GM19452 (cell line): Measurements from ENCODE around the gene RCAN2.
"Not testable (repeated sequence)": the region's sequence is repeated elsewhere in the genome, so short reads cannot be mapped to it uniquely, and the experiment has no call there.

Experiments
- ATAC-seq: cut with Tn5 transposase; IDR thresholded peaks from one replicate; pipeline ENCODE4 v1.9.1; 2021; ENCODE audit not compliant: unreplicated experiment

RCAN2 gene

DNA sequence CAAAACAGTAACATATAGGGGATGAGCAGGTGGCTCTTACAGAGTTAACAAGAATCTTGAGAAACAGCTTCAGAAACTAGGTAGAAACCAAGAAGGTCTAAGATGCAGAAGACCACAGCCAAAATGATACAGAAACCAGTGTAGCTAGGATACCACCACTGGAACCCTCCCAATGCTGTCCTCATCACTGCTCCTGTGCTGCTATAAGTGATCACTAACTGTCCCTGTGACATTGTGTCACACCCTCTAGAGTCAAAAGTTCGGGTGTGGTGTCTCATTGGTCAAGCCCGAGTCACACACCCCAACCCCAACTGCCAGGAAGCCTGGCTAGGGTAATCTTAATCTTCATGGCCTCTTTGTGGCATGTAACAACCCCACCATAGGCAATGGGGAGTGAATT, 153.1 kb downstream of the RCAN2 start:
- peak; percentile 89 for ATAC-seq

DNA sequence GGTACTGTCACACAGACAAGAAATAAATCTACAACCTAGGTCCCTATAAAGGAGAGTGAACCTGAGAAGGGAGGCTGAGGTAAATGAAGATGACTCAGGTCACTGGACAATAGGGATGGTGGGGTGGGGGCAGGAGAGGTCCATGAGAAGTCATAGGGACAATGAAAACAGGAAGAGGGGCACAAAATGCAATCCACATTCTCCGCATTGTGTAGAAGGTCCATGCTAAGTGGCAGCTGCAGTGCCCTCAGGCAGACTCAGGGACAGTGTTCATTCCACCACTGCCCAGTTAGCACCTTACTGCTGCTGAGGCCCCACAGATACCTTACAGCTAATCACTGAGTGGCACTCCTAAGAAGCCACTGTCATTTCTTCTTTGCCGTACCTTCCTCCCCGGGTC, 156.8 kb downstream of the RCAN2 start:
- no peak for ATAC-seq

DNA sequence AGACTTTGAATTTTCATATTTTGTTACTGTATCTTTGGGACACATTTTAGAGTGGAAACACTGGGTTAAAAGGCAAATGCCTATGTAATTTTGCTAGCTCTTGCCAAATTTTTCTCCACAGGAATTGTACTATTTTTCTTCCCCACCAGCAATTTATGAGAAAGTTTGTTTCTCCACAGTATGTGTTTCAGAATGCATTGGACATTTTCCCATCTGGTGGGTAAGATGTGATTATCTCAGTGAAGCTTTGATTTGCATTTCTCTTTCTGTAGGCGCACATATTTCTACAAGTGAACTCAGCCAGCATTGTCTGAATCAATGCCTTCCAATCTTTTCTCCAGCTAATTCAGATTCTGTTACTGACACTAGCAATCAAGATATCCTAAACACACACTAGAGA, 157.8 kb downstream of the RCAN2 start:
- no peak for ATAC-seq

DNA sequence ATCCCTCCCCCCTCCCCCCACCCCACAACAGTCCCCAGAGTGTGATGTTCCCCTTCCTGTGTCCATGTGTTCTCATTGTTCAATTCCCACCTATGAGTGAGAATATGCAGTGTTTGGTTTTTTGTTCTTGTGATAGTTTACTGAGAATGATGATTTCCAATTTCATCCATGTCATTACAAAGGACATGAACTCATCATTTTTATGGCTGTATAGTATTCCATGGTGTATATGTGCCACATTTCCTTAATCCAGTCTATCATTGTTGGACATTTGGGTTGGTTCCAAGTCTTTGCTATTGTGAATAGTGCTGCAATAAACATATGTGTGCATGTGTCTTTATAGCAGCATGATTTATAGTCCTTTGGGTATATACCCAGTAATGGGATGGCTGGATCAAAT, 158.8 kb downstream of the RCAN2 start:
- ATAC-seq = not testable (repeated sequence)

DNA sequence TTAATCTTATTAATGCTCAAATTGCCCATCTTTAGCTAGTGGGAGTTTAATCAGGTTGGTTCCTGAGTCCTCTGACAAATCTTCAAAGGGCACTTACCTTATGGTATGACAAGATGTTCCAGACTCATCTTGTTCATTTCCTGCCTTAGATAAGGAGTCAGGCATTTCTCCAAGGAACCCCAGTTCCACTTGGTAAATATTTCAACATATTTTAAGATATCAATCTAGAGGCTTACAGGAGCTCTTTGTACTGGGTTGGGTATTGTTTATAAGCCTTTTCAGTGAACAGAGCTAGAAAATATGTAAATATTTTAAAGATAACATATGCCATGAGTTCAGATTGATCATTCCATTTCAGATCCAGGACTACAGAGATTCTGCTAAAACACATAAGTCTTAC, 159.8 kb downstream of the RCAN2 start:
- ATAC-seq = no peak

DNA sequence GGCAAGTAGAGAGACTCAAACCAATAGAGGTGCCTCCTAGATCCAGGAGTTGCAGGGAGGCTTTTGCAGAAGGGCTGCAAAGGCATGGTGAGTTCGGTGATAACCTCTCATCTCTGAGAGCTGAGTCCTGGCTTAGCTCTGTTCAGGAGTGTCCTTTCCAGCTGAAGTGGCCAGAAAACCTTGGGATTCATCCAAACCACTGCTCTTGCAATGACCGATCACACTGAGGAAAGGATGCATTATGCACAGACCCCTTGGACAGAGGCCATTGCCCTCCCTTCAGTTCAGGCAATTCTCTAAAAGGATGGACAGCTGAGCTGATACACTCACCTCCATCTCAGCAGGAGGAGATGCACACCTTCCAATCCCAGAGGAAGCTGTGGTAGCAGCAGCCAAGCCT, 161.7 kb downstream of the RCAN2 start:
- ATAC-seq = no peak

DNA sequence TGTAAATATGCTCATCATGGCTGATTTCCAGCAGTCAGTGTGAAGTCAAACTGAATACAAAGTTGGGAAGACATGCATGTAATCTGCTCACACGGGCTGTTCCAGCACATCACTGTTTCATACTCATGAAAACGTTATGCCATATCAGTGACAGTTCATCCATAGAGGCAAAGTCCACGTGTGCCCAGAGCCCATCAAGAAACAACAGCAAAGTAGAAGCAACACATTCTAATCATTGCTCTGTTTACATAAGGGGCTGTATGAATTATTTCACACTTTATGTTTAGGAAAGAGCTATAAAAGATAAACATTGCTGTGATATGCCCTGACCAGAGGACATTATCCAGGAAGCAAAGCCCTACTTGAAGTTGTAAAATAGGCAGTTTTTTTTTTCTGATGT, 163.5 kb downstream of the RCAN2 start:
- ATAC-seq = no peak

DNA sequence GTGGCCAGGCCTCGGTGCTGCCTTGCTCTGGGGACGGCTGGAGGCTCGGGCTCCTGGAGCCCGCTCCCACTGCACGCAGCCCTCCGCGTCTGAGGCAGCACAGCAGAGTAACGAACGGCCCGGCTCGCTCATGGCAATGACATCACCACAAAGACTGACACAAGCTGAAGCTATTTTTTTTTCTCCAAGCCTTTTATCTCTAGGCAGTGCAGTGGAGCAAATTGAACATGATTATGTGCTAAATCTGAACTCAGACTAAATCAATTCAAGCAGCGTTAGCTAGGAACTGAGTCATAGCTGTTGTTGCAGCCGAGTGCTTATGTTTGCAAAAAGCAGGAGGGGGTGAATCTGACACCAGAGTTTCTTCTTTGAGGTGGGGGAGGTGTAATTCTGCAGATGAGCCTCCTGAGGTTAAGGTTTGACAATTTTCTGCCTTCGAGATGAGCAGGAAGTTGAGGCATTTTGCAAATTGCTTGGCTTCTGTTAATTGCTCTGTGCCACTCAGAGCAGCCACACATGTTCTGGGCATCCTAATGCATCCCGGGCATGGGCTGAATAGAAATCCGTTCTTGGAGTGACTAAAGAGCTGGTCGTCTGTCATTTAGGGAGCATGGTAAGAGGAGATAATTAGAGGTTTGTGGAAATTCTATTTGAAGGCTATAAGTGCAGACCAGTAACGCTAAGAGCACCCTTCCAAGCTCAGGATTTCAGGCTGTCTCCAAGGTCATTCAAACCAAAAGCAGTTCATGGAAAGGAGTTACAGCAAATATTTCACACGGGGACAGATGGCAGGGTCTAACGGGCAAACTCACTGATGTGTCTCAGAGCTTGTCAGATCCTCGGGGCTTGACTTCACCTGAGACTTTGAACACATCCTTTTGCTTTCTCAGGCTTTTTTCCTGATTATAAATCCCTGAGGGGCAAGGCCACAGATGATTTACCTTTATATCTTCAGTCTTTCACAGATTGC, 165.4 kb downstream of the RCAN2 start:
- ATAC-seq = no peak

DNA sequence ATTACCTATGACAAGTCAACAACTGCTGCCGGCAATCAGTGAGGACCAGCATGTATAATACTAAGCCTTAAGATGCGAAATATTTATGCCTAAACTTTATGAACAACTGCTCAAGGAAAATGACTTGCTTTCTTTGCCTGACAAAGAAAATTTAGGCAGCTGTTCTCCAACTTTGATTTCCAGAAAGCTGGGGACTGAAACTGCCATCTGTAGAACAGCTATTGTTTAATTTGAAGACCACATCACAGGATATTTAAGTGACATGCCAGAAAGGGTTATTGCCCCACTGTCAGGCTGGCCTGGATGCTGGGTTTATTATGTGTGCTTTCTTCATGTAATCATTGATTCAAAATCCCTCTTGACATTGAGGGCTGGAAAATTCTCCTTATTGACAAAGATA, 166.5 kb downstream of the RCAN2 start:
- no peak for ATAC-seq

DNA sequence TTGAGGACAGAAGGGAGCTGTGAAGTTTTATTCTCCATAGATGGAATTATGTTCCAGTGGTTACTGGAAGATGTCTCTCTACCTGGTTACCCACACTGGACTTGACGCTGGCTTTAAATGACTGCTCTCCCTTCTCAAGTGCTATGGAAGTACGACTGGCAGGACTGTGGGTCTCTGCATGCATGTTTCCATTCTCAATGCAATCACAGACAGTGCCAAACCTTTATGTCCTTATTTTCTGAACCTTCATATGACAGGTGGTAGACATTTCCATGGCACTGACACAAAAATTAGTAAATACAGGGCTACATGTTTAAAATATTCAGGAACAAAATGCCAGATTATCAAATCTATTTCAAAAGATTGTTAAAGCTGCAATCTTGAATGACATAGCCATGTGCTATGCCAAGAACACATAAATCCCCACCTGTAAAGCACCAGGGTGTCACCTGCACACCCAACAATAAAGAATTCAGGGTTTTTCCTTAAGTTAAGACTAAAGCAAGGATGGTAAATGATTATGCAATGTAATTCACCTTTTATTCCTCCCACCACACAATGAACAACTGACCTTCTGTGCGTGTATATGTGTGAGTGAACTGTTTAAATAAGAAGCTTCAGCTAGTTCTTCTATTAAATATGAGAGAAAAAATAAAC, 167.2 kb downstream of the RCAN2 start:
- ATAC-seq = no peak

DNA sequence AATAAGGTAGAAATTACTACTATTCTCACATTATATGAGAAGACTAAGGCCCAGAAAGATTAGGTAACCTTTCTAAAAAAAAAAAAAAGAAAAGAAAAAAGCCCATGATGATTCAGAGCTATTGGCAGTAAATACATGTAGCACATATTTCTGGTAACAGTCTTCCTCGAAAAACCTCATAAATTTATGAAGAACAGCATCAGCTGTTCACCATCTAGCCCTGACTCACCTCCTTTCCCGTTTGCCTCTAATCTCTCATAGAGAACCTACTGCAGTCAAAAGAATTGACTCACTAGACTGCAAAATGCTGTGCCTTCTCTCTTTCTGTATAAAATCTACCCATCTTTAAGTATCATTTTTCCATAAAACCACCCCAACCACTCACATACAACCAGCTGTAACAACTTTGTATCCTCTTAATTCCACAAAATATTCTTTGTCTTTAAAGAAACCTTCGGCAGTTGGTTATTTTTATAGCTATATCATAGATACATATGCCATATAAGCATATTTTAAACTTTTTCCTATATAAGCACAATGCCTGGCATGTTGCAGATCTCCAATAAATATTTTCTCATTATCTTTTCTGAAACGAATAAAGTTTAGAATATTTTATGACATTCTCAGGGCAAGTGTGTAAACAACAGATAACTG, 167.8 kb downstream of the RCAN2 start:
- ATAC-seq = no peak

DNA sequence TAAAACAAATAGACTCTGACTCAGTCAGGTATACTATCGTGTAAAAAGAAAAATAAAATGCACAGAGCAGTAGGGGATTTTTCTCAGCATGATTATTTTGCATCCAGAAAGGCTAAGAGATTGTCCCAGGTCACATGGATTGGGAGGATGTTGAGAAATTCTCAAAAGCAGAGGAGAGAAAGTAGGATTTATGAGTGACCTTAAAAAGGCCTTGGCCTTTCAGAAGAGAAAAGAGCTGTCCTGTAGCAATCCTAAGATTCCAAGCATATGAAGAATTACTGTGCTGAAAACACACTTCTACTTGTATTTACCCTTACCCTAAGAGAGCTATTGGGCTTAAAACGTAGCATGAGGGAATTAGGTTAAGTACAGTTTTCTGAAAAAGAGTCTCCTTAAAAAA, 170.7 kb downstream of the RCAN2 start:
- no peak for ATAC-seq

DNA sequence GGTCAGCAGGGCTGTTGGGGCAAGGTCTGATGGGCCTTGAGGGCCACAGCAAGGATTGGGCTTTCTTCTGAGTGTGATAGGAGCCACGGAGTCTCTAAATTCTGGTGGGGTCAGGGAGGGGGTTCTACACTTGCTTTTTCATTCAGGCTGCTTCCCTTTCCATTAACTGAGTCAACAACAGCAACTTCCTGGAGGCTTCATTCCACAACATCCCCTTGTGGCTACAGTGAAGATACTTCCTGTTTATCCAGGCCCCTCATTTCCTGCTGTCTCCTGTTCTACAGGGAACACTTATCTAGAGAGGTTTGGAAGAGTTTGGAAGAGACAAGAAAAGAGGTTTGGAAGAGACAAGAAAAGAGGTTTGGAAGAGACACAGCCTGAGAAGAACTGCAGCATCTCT, 175.7 kb downstream of the RCAN2 start:
- ATAC-seq = no peak

DNA sequence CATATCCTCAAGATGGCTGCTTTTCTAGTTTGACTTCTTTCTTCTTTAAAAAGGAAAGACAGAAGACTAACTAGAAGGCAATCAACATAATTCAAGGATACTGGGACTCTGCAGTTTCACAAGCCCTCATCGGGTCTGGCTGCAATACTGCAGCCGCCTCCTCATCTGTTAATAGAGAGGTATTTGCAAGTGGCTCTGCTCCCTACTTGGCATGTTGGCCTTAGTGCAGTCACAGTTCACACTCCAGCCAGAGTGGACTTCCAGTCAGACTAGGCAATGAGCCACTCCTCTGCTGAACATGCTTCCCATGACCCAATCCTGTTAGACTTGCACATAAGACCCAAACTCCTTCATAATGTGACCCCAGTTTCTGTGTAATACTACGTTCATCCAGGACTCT, 178.6 kb downstream of the RCAN2 start:
- ATAC-seq = no peak

DNA sequence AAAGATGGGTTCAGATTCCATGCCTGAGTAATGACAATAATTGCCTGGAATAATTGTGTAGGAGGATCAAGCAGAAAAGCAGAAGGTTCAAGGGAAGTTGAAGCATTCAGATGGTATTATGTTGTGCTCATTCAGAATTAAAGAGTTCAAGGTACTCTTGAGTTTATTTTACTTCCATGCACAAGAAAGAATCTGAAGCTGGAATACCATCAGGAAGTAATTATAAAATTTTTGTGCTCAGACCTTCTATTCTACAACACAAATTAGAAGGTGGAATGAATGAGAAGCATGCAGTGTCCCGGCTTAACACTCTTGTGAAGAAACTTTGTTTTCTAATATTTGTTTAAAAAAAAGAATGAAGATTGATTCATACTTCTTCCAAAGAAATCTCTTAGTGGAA, 181.1 kb downstream of the RCAN2 start:
- ATAC-seq = no peak

DNA sequence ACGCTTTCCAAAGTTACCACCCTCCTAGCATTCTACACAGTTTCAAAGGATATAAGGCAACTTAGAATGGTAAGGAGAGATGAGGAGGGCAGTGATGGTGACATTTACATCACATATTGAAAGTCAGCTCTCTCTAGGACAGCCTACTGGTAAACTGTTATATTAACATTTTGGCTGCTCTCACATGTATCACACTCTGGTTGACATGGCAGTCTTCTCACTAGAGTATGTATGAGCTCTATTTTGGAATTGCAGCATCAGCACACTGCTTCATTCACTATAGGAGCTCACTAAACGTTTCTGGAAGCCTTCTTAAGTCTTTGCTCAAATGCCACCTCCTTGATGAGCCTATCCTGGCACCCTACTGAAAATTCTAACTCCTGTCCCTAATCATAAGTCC, 184.8 kb downstream of the RCAN2 start:
- ATAC-seq = no peak

DNA sequence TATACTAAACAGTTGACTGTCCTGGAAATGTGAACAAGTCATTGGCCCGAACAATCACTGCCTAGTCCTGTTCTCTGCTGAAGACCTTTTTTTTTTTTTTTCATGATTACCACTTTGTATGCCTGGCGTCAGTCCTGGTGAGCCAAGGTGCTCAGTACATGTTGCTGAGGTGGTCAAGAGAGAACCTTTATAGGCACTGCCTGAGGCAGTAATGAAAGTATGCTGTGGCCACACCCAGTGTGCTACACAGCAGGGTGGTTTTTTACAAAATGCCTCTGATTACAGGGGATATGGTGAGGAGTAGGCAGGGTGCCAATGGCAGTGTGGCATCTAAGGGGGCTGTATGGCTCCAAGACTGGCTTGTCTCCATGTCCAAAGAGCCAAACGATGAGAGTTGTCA, 185.4 kb downstream of the RCAN2 start:
- no peak for ATAC-seq

DNA sequence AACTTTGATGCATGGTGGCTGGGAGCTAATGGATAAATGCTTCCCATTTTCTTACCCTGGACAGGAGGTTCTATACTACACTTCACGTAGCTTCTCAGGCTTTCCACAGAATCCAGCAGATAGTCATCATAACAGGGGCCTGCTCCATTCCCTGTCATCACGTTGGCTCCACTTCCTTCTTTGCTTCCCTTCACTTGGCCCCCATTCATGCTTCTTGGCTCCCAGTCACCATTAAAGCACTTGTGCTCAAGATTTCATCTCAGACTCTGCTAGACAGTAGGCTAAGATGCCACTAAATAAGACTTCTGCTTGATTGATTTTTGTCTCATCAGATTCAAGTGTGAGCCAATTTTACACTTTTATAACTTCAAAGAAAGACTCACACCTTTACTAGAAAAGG, 186.0 kb downstream of the RCAN2 start:
- no peak for ATAC-seq

DNA sequence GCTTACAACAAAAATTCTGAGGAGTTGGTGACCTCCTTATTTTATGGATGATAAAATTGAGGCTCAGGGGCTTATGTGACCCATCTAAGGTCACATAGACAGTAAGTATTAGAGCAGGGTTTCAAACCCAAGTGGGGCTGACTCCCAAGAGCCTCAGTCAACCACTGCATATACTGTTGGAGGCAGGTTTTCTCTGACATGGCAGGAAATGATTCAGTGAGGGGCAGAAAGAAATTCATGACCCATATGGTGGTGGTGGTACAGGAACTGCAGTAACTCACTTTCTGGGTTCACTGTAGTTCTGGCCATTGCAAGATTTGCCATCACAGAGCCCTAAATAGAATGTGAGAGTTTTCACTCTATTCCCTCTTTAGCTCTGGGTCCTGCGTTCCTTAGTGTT, 188.4 kb downstream of the RCAN2 start:
- ATAC-seq = no peak

DNA sequence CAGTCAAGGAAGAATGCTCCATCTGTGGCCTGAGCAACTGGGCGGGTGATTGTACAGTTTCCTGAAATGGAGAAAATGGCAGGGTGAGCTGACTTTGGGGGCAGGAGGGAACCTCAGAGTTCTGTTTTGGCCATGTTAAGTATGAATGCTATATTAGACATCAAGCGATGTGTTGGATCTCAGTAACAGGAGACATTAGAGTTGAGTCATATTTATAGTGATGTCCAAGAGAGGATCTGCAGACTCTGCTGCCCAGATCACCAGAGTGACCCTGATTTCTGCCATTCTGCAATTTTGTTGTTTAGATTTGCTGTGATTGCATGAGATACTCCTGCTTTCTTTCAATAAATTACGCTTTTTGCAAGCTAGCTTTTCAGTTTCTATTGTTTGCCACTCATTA, 189.1 kb downstream of the RCAN2 start:
- no peak for ATAC-seq

DNA sequence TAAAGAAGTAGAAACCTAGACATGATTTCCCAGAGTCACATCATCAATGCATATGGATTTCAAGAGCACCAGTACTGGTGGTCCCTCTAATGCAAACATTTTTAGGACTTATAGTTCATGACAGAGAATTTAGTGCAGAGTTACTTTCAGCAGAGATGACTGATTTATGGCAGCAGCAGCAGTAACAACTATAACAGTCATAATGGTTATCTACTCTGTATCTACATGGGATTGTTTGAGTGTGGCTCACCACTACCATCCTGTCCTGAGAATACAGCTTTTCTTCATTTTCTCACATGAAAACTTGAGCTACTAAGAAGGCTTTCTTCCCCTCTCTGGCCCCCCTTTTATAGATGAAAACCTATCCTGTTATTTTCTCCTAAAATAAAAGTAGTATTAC, 192.0 kb downstream of the RCAN2 start:
- ATAC-seq = no peak

DNA sequence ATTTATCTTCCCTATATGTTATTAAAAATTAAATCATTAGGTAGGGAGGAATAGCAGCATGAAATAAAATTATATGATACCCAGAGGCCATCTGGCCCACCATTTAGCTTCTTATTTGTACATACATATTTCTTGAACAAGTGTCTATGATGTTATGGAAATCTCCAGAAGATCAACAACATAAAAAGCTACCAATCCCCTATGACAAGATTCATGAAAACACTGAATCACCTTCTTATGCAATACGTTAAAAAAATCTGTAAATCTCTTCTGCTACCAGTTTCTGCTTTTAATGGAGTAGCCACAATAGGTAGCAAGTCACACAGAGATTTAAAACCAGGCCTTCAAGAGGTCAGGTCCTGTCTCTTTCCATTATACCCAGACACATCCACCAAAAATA, 194.7 kb downstream of the RCAN2 start:
- ATAC-seq = no peak
